Esophagus muscularis mucosa (tissue), 4 donors: ENCODE measurements around the gene ZBTB46. TPM values are rescaled to one million over a fixed set of nuclear protein-coding genes. Genes with fewer than 3 reads are reported as not detected.
A peak's percentile ranks its signal among the peaks of the same experiment; 100 is the strongest.

Source experiments
- DNase-seq: peaks from one replicate; pipeline ENCODE4 v3.0.0-alpha.2; 2017; ENCODE audit errors: extremely low spot score
- H3K27ac ChIP-seq, 4 donors: fragments of 200-600 bp; sonication (generic); replicated peaks in 1 of 4; 1 replicate in 3 of 4; 2 replicates in 1 of 4; pipeline ENCODE4 v1.5.1; 2016 to 2019; ENCODE audit warnings: mild to moderate bottlenecking in 1 of 4
- H3K27me3 ChIP-seq, 4 donors: fragments of 200-600 bp; sonication (generic); one replicate each; pipeline versions ENCODE4 v1.5.1 to v1.6.0; 2016 to 2019
- H3K36me3 ChIP-seq, 4 donors: fragments of 200-600 bp; sonication (generic); one replicate each; pipeline ENCODE4 v1.5.1; 2016 to 2019
- H3K4me1 ChIP-seq, 4 donors: fragments of 200-600 bp; sonication (generic); one replicate each; pipeline ENCODE4 v1.5.1; 2016 to 2019
- H3K4me3 ChIP-seq, 4 donors: fragments of 200-600 bp; sonication (generic); 1 replicate in 2 of 4; 2 replicates in 2 of 4; pipeline ENCODE4 v1.5.1; 2016 to 2019; ENCODE audit warnings: mild to moderate bottlenecking in 4 of 4, moderate library complexity in 1 of 4
- H3K9me3 ChIP-seq, 4 donors: fragments of 200-600 bp; sonication (generic); 1 replicate in 3 of 4; 2 replicates in 1 of 4; pipeline ENCODE4 v1.5.1; 2016 to 2019
- EP300 ChIP-seq: sonication (generic); formaldehyde crosslinking; IDR thresholded peaks from one replicate; pipeline ENCODE4 v1.6.1; 2017; ENCODE audit warnings: antibody characterized with exemption
- POLR2A ChIP-seq: fragments of 450-650 bp; IDR thresholded peaks from one replicate; pipeline ENCODE4 v1.6.1; 2017; ENCODE audit warnings: antibody characterized with exemption, moderate library complexity, mild to moderate bottlenecking, low read depth
- POLR2AphosphoS5 ChIP-seq, 2 donors: sonication (generic); formaldehyde crosslinking; IDR thresholded peaks; one replicate each; pipeline ENCODE4 v1.6.1; 2017; ENCODE audit warnings: antibody characterized with exemption in 2 of 2
- WGBS: methylation state at CpG from one replicate; pipeline ENCODE4 v1.1.5; 2018; 5-methylcytosine and 5-hydroxymethylcytosine counted together
- intact Hi-C: fragments of 100-400 bp; cut with DNase I; formaldehyde crosslinking; loops from one replicate; pipeline ENCODE4 v1.15.1; 2023
- total RNA-seq, 4 donors: library from RNA; depleted of rRNA; stranded (reverse); fragments of >200 nt; gene quantifications; one replicate each; pipeline versions ENCODE4 v1.1.0 to v1.2.1, GENCODE V29; 2016
- TF ChIP-seq, protein P1 (sequence below), 3 experiments: fragments of 200-600 bp in 2 of 3; fragments of 450-650 bp in 1 of 3; sonication (generic) in 2 of 3; IDR thresholded peaks; one replicate each; pipeline ENCODE4 v1.5.1; 2017 to 2019; ENCODE audit warnings: antibody characterized with exemption in 3 of 3, mild to moderate bottlenecking in 2 of 3, moderate library complexity in 1 of 3

Gene ZBTB46
- total RNA-seq, 4 donors from 2014 or later, result 9.6 to 22.8 (median 13.8) TPM

GRCh38 chr20:63707558-63708300 lies 123.3 kb downstream of the ZBTB46 start, which contains the start of the genes ARFRP1 and ZGPAT:
TSS of gene ARFRP1 (minus strand) at chr20:63707976. CDS start at chr20:63707091, 885 bp downstream.
TSS of gene ZGPAT (plus strand) at chr20:63708039. CDS start at chr20:63708581, 542 bp downstream.
- DNase-seq, result peak; percentile 96
- TF ChIP-seq EP300 (no peak), POLR2A (peak; percentile 24), POLR2AphosphoS5 (IDR thresholded peaks at IDR 0.05) (peak; percentile 82 to 94)
- TF ChIP-seq, protein P1, sequence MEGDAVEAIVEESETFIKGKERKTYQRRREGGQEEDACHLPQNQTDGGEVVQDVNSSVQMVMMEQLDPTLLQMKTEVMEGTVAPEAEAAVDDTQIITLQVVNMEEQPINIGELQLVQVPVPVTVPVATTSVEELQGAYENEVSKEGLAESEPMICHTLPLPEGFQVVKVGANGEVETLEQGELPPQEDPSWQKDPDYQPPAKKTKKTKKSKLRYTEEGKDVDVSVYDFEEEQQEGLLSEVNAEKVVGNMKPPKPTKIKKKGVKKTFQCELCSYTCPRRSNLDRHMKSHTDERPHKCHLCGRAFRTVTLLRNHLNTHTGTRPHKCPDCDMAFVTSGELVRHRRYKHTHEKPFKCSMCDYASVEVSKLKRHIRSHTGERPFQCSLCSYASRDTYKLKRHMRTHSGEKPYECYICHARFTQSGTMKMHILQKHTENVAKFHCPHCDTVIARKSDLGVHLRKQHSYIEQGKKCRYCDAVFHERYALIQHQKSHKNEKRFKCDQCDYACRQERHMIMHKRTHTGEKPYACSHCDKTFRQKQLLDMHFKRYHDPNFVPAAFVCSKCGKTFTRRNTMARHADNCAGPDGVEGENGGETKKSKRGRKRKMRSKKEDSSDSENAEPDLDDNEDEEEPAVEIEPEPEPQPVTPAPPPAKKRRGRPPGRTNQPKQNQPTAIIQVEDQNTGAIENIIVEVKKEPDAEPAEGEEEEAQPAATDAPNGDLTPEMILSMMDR (IDR thresholded peaks at IDR 0.05), result peak in 1 of 3 experiments; percentile 16
- Histone ChIP-seq H3K36me3 (peaks cover 37 to 79% (median 71%) of the 10 kb centered on the region in 4 donors), H3K27me3 (no peaks in the 10 kb centered on the region), H3K9me3 (no peaks in the 10 kb centered on the region), H3K27ac (peak within 1 kb of the TSS; percentile 81 to 96 (median 88)), H3K4me1 (peaks cover 28 to 45% (median 38%) of the 10 kb centered on the region in 4 donors), H3K4me3 (peak within 1 kb of the TSS; percentile 73 to 99 (median 90))
- WGBS, result under 1% methylated on average over 24 of the region's 98 CpGs
- intact Hi-C loops, result loop anchor here (5.0 kb wide), 1 partner anchor 50 kb away; the partner anchor contains the start of gene RTEL1

DNA sequence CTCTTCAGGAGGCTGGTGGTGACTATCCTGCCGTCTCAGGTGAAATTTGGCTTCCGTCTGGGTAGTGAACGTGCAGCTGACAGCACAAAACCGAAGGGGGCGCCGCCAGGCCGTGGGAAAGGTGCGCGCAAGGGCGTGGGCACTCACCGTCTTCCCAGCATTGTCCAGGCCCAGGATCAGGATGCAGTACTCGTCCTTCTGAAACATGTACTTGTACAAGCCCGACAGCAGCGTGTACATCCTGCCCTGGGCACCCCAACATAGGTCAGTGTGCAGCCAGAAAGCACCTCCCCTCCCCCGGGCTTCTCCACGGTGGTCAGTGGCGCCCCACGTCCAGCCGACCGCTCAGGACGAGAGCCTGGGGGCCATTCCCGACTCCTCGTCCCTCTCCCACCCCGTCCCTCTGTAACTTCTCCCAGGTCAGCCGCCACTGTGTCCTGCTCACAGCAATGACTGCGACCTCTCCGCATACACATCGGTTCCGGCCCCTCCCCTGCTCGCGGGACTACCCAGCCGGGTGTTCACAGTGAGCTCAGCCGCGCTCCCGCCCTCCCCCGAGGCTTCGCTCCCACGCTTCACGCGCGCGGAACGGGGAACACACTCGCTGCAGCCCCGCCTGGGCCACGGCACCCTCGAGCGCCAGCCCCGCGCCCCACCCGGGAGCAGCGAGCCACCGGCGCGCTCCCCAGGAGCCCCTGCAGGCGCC lies 124.1 kb downstream of the ZBTB46 start:
- no peak for DNase-seq
- TF ChIP-seq POLR2AphosphoS5 (IDR thresholded peaks at IDR 0.05) (no peak), POLR2A (no peak)
- TF ChIP-seq, protein P1 (IDR thresholded peaks at IDR 0.05), result peak in 1 of 3 experiments; percentile 16
- Histone ChIP-seq H3K4me1 (peaks cover 28 to 48% (median 38%) of the 10 kb centered on the region in 4 donors), H3K27me3 (no peaks in the 10 kb centered on the region), H3K27ac (peak overlapping the region; percentile 81 to 96 (median 88)), H3K9me3 (no peaks in the 10 kb centered on the region), H3K4me3 (peak overlapping the region; percentile 73 to 99 (median 90)), H3K36me3 (peaks cover 30 to 78% (median 69%) of the 10 kb centered on the region in 4 donors)
- 9% methylated on average over 9 of the region's 56 CpGs for WGBS
- intact Hi-C loops, result loop anchor here (5.0 kb wide), 1 partner anchor 50 kb away; the partner anchor contains the start of gene RTEL1

GRCh38 chr20:63706027-63706695 lies 124.9 kb downstream of the ZBTB46 start:
- DNase-seq, result no peak
- H3K36me3 ChIP-seq, result peaks cover 22 to 74% (median 61%) of the 10 kb centered on the region in 4 donors
- 75% methylated on average over 11 of the region's 12 CpGs for WGBS

More at GRCh38 chr20:63706027-63706695, 124.9 kb downstream of the ZBTB46 start:
- Histone ChIP-seq H3K4me3 (peak overlapping the region; percentile 73 to 99 (median 90)), H3K4me1 (peaks cover 27 to 52% (median 38%) of the 10 kb centered on the region in 4 donors), H3K27me3 (no peaks in the 10 kb centered on the region), H3K27ac (peak overlapping the region; percentile 81 to 96 (median 88)), H3K9me3 (no peaks in the 10 kb centered on the region)
- intact Hi-C loops, result loop anchor here (5.0 kb wide), 1 partner anchor 49 kb away; the partner anchor contains the start of gene RTEL1
- TF ChIP-seq POLR2A, result no peak
- TF ChIP-seq, protein P1 (IDR thresholded peaks at IDR 0.05), result no peak
- TF ChIP-seq EP300, result no peak
- no peak for TF ChIP-seq POLR2AphosphoS5 (IDR thresholded peaks at IDR 0.05)
